ENCODE data around the gene TNK2.
"Not testable (repeated sequence)": the region's sequence is repeated elsewhere in the genome, so short reads cannot be mapped to it uniquely, and the experiment has no call there.

- TF ChIP-seq CTCF, POLR2A (IDR thresholded peaks at IDR 0.05): not testable (repeated sequence)
Measured at GRCh38 chr3:195954752-195955119, 46.4 kb upstream of the TNK2 start.
